ELF-1 (cell line): ENCODE measurements around the gene UBE3B.

ENCODE experiments used
- DNase-seq: peaks from one replicate; pipeline ENCODE4 v3.0.0-alpha.2; 2016; ENCODE audit warnings: low read depth, low spot score

The UBE3B gene

GRCh38 chr12:109448707-109449390 lies 28.6 kb upstream of the UBE3B start:
- no peak for DNase-seq

DNA sequence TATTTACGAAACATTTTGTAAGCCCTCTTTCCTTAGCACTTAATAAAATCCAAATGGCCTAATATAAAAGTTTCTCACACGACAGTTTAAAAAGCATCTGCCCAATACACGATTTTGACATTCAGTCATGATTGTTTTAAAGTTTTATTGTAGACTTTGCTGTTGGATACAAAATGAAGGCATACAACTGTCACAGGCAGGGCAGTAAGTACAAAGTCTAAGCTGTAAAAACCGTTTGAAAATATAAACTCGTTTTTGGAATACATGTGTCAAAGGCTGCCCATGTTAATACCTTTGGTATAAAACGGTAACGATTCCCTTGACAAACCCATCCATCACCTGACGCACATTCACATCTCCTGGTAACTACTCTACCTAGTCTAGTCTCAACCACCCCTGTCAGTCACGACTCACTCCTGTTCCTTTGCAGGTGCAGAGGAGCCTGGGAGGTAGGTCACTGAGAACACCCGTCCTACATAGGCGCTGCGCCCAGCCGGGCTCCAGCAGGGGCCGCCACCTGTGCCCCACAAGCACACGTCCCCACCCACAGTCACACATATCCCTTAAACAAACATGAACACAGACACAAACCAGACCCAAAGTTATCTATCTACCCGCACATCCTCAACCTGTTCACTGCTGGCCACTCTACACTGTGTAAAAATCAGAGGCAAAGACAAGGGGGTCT lies 27.4 kb upstream of the UBE3B start:
- DNase-seq: peak; percentile 60

- no peak for DNase-seq
Observed at GRCh38 chr12:109450980-109451379, 26.5 kb upstream of the UBE3B start.

GRCh38 chr12:109451400-109451799 lies 26.0 kb upstream of the UBE3B start:
- no peak for DNase-seq

DNA sequence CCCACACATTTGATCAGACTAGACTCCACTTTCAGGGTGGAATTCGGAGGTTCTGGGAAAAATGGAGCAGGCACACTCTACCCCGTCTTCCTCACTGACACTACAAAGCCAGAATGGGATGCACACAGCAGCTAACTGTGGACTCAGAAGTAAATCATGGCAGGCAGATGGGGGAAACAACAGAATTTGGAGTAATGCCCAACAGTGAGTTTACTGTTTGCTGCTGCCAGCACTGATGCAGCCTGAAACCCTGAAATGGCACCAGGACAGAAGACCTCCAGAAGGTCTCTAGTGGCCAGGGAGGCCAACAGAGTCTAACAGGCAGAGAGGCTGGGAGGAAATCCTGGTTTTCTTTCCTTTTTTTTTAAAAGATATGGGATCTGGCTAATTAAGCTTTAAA lies 24.9 kb upstream of the UBE3B start:
- DNase-seq: no peak

- DNase-seq: no peak
Observed at GRCh38 chr12:109455706-109456105, 21.7 kb upstream of the UBE3B start.

- DNase-seq: no peak
Observed at GRCh38 chr12:109458086-109458485, 19.3 kb upstream of the UBE3B start.

- DNase-seq: peak; percentile 72
Observed at GRCh38 chr12:109458771-109459208, 18.6 kb upstream of the UBE3B start.

DNA sequence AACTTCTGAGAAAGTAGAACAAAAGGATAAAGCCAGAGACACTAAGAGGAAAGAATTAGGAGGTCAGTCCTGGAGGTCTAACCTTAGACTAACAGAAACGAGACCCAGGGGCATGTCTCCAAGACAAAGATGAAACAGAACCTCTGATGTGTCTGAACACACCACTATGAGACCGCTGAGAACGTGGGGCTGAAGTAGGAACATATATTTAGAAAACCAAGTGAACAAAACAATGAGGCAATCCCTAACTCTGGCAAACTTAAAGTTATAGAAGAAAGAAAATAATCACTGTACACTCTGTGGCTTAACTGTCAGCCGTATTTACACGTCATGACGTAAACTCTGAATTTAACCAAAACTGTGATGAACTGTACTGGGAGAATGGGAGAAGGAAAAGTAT lies 18.2 kb upstream of the UBE3B start:
- no peak for DNase-seq

GRCh38 chr12:109460538-109460937 lies 16.9 kb upstream of the UBE3B start:
- DNase-seq: peak; percentile 5

- DNase-seq: peak; percentile 66
Observed at GRCh38 chr12:109461049-109461845, 16.2 kb upstream of the UBE3B start.

DNA sequence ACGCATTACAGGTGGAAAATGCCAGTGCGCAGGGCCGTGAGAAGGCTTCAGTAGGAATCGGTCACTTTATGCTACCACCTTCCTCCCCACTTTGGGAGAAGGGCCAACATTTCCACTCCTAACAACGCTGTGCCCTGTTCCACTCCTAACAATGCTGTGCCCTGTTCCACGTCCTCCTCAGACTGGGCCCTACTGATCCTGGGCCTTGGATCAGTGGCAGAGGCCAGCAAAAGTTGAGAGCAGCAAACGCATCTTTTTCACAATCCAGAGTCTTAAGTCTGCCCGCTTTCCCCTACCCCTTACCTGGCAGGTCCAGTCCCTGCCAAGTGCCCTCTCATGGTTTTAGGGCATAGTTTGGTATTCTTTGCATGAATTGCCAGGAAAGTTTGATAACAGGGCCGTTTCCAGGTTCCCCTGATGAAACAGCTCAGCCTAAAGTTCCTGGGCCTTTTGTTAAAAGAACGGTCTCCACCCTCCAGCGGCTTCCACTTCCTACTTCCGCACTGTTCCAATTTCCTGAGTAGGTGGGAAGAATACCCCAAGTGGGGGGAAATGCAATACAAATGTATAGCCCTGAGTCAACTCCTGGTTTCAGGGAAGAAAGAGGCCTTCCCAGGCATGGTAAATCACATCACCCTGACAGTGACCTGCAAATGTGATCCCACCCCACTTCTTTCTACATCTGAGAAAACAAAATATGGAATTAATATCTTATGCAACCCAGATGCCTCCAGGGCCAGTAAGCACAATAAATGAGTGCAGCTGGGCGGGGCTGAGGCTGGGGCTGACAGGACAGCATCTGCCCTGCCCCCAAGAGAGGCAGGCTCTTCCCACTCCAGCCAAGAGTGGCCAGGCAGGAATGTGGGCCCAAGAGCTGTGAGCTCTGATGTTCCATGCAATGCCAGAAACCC lies 15.3 kb upstream of the UBE3B start:
- DNase-seq: peak; percentile 67

DNA sequence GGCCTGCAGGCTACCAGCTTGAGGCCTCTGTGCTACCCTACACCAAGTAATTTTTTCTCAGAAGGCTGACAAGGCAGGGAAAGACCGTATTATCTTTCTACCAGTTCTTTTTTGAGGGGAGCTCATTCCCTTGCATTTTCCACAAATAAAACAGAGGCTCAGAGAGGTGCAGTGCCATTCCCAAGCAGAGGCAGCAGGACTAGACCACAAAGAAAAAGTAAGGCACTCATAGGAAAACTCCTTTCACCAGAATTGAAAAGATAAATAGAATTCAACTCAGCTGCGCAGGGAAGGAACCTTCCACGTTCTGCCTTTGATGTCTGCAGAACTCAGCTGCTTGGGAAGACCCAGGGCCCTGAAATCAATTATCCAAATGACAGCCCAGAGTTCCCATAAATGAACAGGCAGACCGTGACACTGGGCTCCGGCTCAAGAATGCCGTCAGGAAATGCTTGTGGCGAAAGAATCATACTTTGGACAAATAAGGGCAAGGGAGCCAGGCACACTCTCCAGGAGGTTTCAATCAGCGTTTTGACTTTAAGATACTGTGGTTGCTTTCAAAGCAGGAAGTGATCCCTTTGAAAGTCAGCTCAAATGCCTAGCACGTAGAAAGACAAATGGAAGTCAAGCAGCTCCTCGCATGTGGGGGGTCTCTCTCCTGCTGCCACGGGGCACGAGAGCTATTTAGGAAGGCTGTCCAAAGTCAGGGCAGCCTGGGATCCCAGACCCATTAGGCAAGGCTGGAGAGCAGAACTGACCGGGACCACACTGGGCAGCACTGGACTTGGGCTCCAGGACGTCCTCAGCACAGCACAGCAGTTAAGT lies 14.4 kb upstream of the UBE3B start:
- peak; percentile 80 for DNase-seq

DNA sequence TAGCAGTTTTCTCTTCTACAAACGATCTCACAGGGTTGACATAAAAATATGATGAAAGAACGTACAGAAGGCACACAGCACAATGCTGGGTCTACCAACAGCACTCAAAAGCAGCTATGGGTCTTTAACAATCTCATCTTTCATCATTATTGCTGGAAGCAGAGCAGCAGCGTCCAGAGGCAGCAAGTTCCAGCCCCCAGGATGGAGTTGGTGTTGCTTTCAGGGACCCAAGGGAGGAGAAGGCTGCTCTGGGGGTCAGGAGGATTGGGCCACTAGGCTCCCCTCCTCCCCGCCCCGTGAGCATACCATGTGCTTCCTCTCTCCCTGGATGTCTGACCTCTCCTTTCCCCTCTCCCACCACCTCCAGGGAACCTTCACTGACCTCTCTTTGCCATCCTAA lies 13.7 kb upstream of the UBE3B start:
- peak; percentile 14 for DNase-seq

- DNase-seq: no peak
Observed at GRCh38 chr12:109464642-109465351, 12.6 kb upstream of the UBE3B start.

DNA sequence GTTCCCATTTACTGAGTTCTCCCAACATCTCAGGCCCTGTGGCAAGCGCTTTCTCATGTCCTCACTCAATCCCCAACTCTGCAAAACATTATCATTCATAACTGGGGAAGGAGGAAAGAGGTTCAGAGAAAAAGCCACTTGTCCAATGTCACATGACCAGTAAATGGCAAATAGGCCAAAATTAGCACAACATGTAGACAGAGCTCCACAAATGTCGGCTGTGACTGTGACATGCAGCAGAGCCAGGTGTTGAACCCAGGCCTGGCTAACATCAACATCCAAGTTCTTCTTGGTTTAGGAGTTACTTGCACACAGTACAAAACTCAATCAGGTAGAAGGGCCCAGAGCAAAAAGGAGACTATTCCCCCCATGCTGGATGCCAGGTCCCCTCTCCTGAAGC lies 11.1 kb upstream of the UBE3B start:
- no peak for DNase-seq

GRCh38 chr12:109466821-109467220 lies 10.6 kb upstream of the UBE3B start:
- no peak for DNase-seq

GRCh38 chr12:109467978-109468676 lies 9.3 kb upstream of the UBE3B start:
- DNase-seq: no peak

DNA sequence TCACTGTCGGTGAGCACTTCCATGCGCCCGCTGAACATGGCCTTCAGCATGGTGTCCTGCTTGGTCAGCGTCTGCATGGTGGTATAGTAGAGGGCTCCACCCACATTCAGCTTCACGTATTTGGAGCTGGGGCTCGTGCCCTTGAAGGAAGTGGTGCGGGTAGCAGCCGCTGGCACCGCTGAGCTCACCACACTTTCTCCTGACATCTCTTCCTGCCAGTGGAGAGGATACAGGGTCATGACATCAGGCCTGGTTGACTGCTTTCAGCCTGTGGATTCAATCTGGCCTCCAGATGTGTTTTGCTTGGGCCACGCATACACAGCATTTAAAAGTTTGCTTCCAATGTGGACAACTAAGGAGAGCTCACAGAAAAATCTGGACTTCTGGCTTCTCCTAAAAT lies 7.9 kb upstream of the UBE3B start:
- DNase-seq: no peak
